Activated T-helper 1 cell treated with Interleukin-2 at 50 U/mL for 16 hours (primary cell): ENCODE measurements around the gene MAP3K20.

Experiments
- DNase-seq: peaks from one replicate; pipeline ENCODE4 v3.0.0-alpha.2; 2020; ENCODE audit warnings: low read depth

MAP3K20 gene

GRCh38 chr2:173051463-173052215 is 24.0 kb upstream of the MAP3K20 start:
- no peak for DNase-seq

- DNase-seq = no peak
Measured at GRCh38 chr2:173053043-173053699, 22.5 kb upstream of the MAP3K20 start.

GRCh38 chr2:173054466-173054865 is 21.2 kb upstream of the MAP3K20 start:
- DNase-seq = no peak

GRCh38 chr2:173056705-173057364 is 18.8 kb upstream of the MAP3K20 start:
- DNase-seq = no peak

- DNase-seq = no peak
Measured at GRCh38 chr2:173058097-173058496, 17.5 kb upstream of the MAP3K20 start.

GRCh38 chr2:173058673-173059072 is 17.0 kb upstream of the MAP3K20 start:
- no peak for DNase-seq

GRCh38 chr2:173059292-173059691 is 16.4 kb upstream of the MAP3K20 start:
- no peak for DNase-seq

- DNase-seq = no peak
Measured at GRCh38 chr2:173059971-173060461, 15.6 kb upstream of the MAP3K20 start.

GRCh38 chr2:173062801-173063200 is 12.8 kb upstream of the MAP3K20 start:
- DNase-seq = no peak

- DNase-seq = no peak
Measured at GRCh38 chr2:173064151-173064805, 11.4 kb upstream of the MAP3K20 start.

- no peak for DNase-seq
Measured at GRCh38 chr2:173066887-173067676, 8.6 kb upstream of the MAP3K20 start.

GRCh38 chr2:173075056-173075780 is 428 bp upstream of the MAP3K20 start:
- no peak for DNase-seq

- no peak for DNase-seq
Measured at GRCh38 chr2:173076581-173077345, 1.1 kb downstream of the MAP3K20 start.

- no peak for DNase-seq
Measured at GRCh38 chr2:173077506-173078177, 2.0 kb downstream of the MAP3K20 start.

- no peak for DNase-seq
Measured at GRCh38 chr2:173079141-173079540, 3.5 kb downstream of the MAP3K20 start.

- DNase-seq = no peak
Measured at GRCh38 chr2:173079973-173080860, 4.6 kb downstream of the MAP3K20 start.

GRCh38 chr2:173086518-173087213 is 11.0 kb downstream of the MAP3K20 start:
- no peak for DNase-seq

- DNase-seq = no peak
Measured at GRCh38 chr2:173087214-173087581, 11.6 kb downstream of the MAP3K20 start.
